IMR-90 (cell line): Measurements from ENCODE around the gene SLC23A1. TPM values are rescaled to one million over a fixed set of nuclear protein-coding genes. Genes with fewer than 3 reads are reported as not detected.
A peak's percentile ranks its signal among the peaks of the same experiment; 100 is the strongest.

Experiments used
- ATAC-seq: fragments of 200-7000 bp; cut with Tn5 transposase; 2 replicates; pipeline ENCODE4 v1.9.1; 2020; ENCODE audit warnings: low read depth, mild to moderate bottlenecking, moderate library complexity
- BruUV-seq: library from RNA; stranded (reverse); fragments of 400-500 nt; replicated peaks from 2 replicates; lab custom pipeline; 2021; lab: Mats Ljungman, UMichigan
- CTCF ChIA-PET: fragments of 300-600 bp; formaldehyde crosslinking; extraction: SDS; loops from one replicate; lab custom pipeline; 2021; ENCODE audit warnings: antibody characterized with exemption; lab: Yijun Ruan, JAX
- POLR2A ChIA-PET: fragments of 300-600 bp; sonication (Branson Sonifier 250); formaldehyde crosslinking; loops from one replicate; lab custom pipeline; 2022; ENCODE audit warnings: antibody characterized with exemption; ENCODE audit not compliant: unreplicated experiment; lab: Charles Lee
- DNase-seq: peaks from one replicate; pipeline ENCODE4 v3.0.0; 2013
- H2AFZ ChIP-seq: replicated peaks from 2 replicates; pipeline ENCODE3; 2013; ENCODE audit warnings: low read length, mild to moderate bottlenecking; ENCODE audit not compliant: poor library complexity
- H2AK5ac ChIP-seq: 2 replicates; pipeline ENCODE4 v1.6.1; 2013; ENCODE audit warnings: low read depth, low read length, inconsistent platforms
- H2AK9ac ChIP-seq: replicated peaks from 2 replicates; pipeline ENCODE3; 2013; ENCODE audit warnings: mild to moderate bottlenecking, low read depth, low read length, moderate library complexity; ENCODE audit not compliant: poor library complexity
- H2BK120ac ChIP-seq: 2 replicates; pipeline ENCODE4 v1.6.1; 2013; ENCODE audit warnings: low read depth, low read length, inconsistent platforms
- H2BK15ac ChIP-seq: 3 replicates; pipeline ENCODE4 v1.6.1; 2013; ENCODE audit warnings: low read depth, low read length, inconsistent platforms
- H2BK20ac ChIP-seq: 2 replicates; pipeline ENCODE4 v1.6.1; 2013; ENCODE audit warnings: low read depth, mild to moderate bottlenecking, inconsistent platforms, low read length, moderate library complexity
- H2BK5ac ChIP-seq: 2 replicates; pipeline ENCODE4 v1.6.1; 2013; ENCODE audit warnings: mild to moderate bottlenecking, low read depth, low read length, inconsistent platforms; ENCODE audit not compliant: poor library complexity, severe bottlenecking
- H3K14ac ChIP-seq: replicated peaks from 2 replicates; pipeline ENCODE4 v1.6.1; 2013; ENCODE audit warnings: low read depth, low read length, inconsistent platforms
- H3K18ac ChIP-seq: 2 replicates; pipeline ENCODE4 v1.6.1; 2013; ENCODE audit warnings: low read depth, low read length, control low read depth
- H3K23ac ChIP-seq: 2 replicates; pipeline ENCODE4 v1.6.1; 2013; ENCODE audit warnings: low read depth, low read length, inconsistent platforms
- H3K27ac ChIP-seq: 2 replicates; pipeline ENCODE4 v1.5.1; 2013; ENCODE audit warnings: mild to moderate bottlenecking, control low read depth, low read length; ENCODE audit not compliant: insufficient read depth
- H3K27me3 ChIP-seq: 2 replicates; pipeline ENCODE4 v1.6.1; 2013; ENCODE audit warnings: low read length; ENCODE audit not compliant: control insufficient read depth, insufficient read depth
- H3K36me3 ChIP-seq: 2 replicates; pipeline ENCODE4 v1.6.1; 2013; ENCODE audit warnings: low read length, mixed read lengths; ENCODE audit not compliant: control insufficient read depth, insufficient read depth
- H3K4ac ChIP-seq: 2 replicates; pipeline ENCODE4 v1.6.1; 2013; ENCODE audit warnings: low read depth, low read length, inconsistent platforms
- H3K4me1 ChIP-seq: 2 replicates; pipeline ENCODE4 v1.6.1; 2013; ENCODE audit warnings: low read length, mixed read lengths; ENCODE audit not compliant: control insufficient read depth, insufficient read depth
- H3K4me2 ChIP-seq: 2 replicates; pipeline ENCODE4 v1.6.1; 2013; ENCODE audit warnings: low read depth, mild to moderate bottlenecking, control low read depth, low read length, moderate library complexity
- H3K4me3 ChIP-seq: 2 replicates; pipeline ENCODE4 v1.5.1; 2013; ENCODE audit warnings: low read depth, mild to moderate bottlenecking, control low read depth, low read length, moderate library complexity; ENCODE audit not compliant: insufficient read depth
- H3K56ac ChIP-seq: 2 replicates; pipeline ENCODE4 v1.6.1; 2013; ENCODE audit warnings: low read length, inconsistent platforms; ENCODE audit not compliant: insufficient read depth; ENCODE audit errors: extremely low read depth
- H3K79me1 ChIP-seq, 2 experiments: 2 replicates each; pipeline ENCODE4 v1.6.1; 2013; ENCODE audit warnings: low read length in 2 of 2, inconsistent platforms in 1 of 2, low read depth in 1 of 2
- H3K9ac ChIP-seq: 2 replicates; pipeline ENCODE4 v1.6.1; 2013; ENCODE audit warnings: low read depth, low read length, control low read depth
- H3K9me1 ChIP-seq: 2 replicates; pipeline ENCODE4 v1.6.1; 2013; ENCODE audit warnings: low read length, inconsistent platforms; ENCODE audit not compliant: insufficient read depth
- H3K9me3 ChIP-seq: 2 replicates; pipeline ENCODE4 v1.6.1; 2013; ENCODE audit warnings: low read length; ENCODE audit not compliant: control insufficient read depth, insufficient read depth
- H4K20me1 ChIP-seq: 2 replicates; pipeline ENCODE4 v1.6.1; 2013; ENCODE audit warnings: low read length, inconsistent platforms; ENCODE audit not compliant: insufficient read depth
- H4K5ac ChIP-seq: 2 replicates; pipeline ENCODE4 v1.6.1; 2013; ENCODE audit warnings: mild to moderate bottlenecking, low read depth, low read length, control low read depth
- H4K8ac ChIP-seq, 2 experiments: 2 replicates each; pipeline ENCODE4 v1.6.1; 2013; ENCODE audit warnings: low read depth in 2 of 2, low read length in 2 of 2, control low read depth in 1 of 2, inconsistent platforms in 1 of 2
- H4K91ac ChIP-seq: 2 replicates; pipeline ENCODE4 v1.6.1; 2013; ENCODE audit warnings: low read depth, low read length, inconsistent platforms; ENCODE audit not compliant: insufficient read depth
- BHLHE40 ChIP-seq: fragments of 150-350 bp; IDR thresholded peaks from 2 replicates; pipeline ENCODE4 v1.6.1; 2016; ENCODE audit warnings: mild to moderate bottlenecking, low read depth, low read length
- CEBPB ChIP-seq: IDR thresholded peaks from 2 replicates; pipeline ENCODE4 v1.6.1; 2012; ENCODE audit warnings: low read depth, low read length, improper control_type of control experiment
- CHD1 ChIP-seq: IDR thresholded peaks from 2 replicates; pipeline ENCODE4 v1.6.1; 2012; ENCODE audit warnings: low read depth, low read length, improper control_type of control experiment
- FOS ChIP-seq: fragments of 150-350 bp; IDR thresholded peaks from 2 replicates; pipeline ENCODE4 v1.6.1; 2016; ENCODE audit warnings: low read depth, low read length
- MAFK ChIP-seq: IDR thresholded peaks from 2 replicates; pipeline ENCODE4 v1.6.1; 2012; ENCODE audit warnings: low read depth, low read length, improper control_type of control experiment
- MAZ ChIP-seq: IDR thresholded peaks from 2 replicates; pipeline ENCODE4 v1.6.1; 2012; ENCODE audit warnings: low read depth, mild to moderate bottlenecking, low read length, improper control_type of control experiment, moderate library complexity, borderline replicate concordance
- MXI1 ChIP-seq: IDR thresholded peaks from 2 replicates; pipeline ENCODE4 v1.6.1; 2012; ENCODE audit warnings: low read depth, mild to moderate bottlenecking, low read length, moderate library complexity, borderline replicate concordance
- RAD21 ChIP-seq: IDR thresholded peaks from 2 replicates; pipeline ENCODE4 v1.6.1; 2012; ENCODE audit warnings: low read length, improper control_type of control experiment
- RFX5 ChIP-seq: IDR thresholded peaks from 2 replicates; pipeline ENCODE4 v1.8.0; 2012; ENCODE audit warnings: low read depth, mild to moderate bottlenecking, low read length, moderate library complexity
- WGBS, 2 experiments: methylation state at CpG; one replicate each; pipeline versions ENCODE4 v1.1.5 to v1.1.7; 2013; ENCODE audit warnings: missing lambda C conversion rate in 2 of 2; ENCODE audit not compliant: insufficient read length in 1 of 2; ENCODE audit errors: extremely low coverage in 2 of 2; 5-methylcytosine and 5-hydroxymethylcytosine counted together
- dilution Hi-C: fragments of 300-500 bp; cut with HindIII; formaldehyde crosslinking; loops from one replicate; pipeline ENCODE4 v1.14.3; 2018; ENCODE audit warnings: low sequenced_read_pairs; ENCODE audit not compliant: unreplicated experiment
- in situ Hi-C: fragments of 300-500 bp; cut with MboI; formaldehyde crosslinking; loops from 3 replicates; pipeline ENCODE4 v1.14.3; 2019; ENCODE audit warnings: low sequenced_read_pairs, inconsistent platforms, mixed read lengths
- intact Hi-C: fragments of 100-400 bp; cut with micrococcal nuclease; formaldehyde crosslinking; loops from 2 replicates; pipeline ENCODE4 v1.10.0; 2022
- polyA plus RNA-seq, 3 experiments: library from polyadenylated mRNA; depleted of rRNA; stranded (reverse); fragments of >200 nt; gene quantifications; 2 replicates each; pipeline ENCODE4 v1.2.3, GENCODE V29; 2012; ENCODE audit warnings: low replicate concordance in 1 of 3
- total RNA-seq: library from RNA; depleted of rRNA; stranded (reverse); fragments of >200 nt; gene quantifications from 2 replicates; pipeline ENCODE4 v1.2.3, GENCODE V29; 2012
- TF ChIP-seq, protein P1 (sequence below): fragments of 150-350 bp; IDR thresholded peaks from 2 replicates; pipeline ENCODE4 v1.6.1; 2016; ENCODE audit warnings: low read depth, mild to moderate bottlenecking, low read length, moderate library complexity, borderline replicate concordance
- TF ChIP-seq, protein P2 (sequence below): conservative IDR thresholded peaks from 2 replicates; pipeline ENCODE4 v1.5.1; 2012; ENCODE audit warnings: mild to moderate bottlenecking, low read depth, low read length, improper control_type of control experiment

Gene SLC23A1
- total and polyA plus RNA-seq, 2 of the 4 experiments (the other 2 are of a cell fraction): not detected

DNA sequence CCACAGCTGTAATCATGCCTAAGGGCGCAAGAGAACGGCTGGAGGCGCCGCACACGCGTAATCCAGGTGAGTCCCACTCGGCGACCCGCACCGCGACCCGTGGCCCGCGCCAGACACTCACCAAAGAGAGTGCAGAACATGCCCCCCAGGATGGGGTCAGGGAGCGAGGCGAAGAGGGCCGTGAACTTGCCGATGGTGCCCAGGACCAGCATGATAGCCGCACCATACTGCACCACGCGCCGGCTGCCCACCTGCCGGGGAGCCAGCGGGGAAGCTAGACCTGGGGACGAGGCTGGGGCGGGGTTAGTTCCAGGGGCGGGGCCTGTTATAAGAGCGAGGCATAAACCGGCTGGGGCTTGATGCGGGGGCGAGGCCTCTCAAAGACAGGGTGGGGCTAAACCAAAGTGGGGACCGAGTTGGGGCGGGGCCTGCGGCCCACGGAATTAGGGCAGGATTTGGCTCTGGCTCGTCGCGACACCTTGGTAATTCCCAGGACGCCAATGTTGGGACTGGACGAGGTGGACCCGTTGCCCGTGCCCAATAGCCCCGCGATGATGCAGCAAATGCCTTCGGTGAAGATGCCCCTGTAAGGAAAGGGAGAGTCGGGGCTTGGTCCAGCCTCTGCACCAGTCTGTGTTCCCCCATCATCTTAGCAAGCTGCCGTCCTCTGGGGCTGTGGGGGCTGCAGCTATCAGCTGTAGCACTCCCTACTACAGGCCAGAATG lies 4.8 kb downstream of the SLC23A1 start:
- peaks cover 7% of the 10 kb centered on the region; the same call in 1 of the 2 replicates for H4K20me1 ChIP-seq
- TF ChIP-seq, protein P1, sequence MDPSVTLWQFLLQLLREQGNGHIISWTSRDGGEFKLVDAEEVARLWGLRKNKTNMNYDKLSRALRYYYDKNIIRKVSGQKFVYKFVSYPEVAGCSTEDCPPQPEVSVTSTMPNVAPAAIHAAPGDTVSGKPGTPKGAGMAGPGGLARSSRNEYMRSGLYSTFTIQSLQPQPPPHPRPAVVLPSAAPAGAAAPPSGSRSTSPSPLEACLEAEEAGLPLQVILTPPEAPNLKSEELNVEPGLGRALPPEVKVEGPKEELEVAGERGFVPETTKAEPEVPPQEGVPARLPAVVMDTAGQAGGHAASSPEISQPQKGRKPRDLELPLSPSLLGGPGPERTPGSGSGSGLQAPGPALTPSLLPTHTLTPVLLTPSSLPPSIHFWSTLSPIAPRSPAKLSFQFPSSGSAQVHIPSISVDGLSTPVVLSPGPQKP: no peak
- TF ChIP-seq, protein P2, sequence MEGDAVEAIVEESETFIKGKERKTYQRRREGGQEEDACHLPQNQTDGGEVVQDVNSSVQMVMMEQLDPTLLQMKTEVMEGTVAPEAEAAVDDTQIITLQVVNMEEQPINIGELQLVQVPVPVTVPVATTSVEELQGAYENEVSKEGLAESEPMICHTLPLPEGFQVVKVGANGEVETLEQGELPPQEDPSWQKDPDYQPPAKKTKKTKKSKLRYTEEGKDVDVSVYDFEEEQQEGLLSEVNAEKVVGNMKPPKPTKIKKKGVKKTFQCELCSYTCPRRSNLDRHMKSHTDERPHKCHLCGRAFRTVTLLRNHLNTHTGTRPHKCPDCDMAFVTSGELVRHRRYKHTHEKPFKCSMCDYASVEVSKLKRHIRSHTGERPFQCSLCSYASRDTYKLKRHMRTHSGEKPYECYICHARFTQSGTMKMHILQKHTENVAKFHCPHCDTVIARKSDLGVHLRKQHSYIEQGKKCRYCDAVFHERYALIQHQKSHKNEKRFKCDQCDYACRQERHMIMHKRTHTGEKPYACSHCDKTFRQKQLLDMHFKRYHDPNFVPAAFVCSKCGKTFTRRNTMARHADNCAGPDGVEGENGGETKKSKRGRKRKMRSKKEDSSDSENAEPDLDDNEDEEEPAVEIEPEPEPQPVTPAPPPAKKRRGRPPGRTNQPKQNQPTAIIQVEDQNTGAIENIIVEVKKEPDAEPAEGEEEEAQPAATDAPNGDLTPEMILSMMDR: no peak
- TF ChIP-seq FOS (no peak), RFX5 (no peak), RAD21 (no peak), MXI1 (no peak), MAFK (no peak), MAZ (no peak), CEBPB (no peak), BHLHE40 (no peak), CHD1 (no peak)
- no peak overlapping the region for H2BK120ac ChIP-seq
- no peak overlapping the region for H2BK5ac ChIP-seq
- no peak overlapping the region for H4K8ac ChIP-seq
- in situ Hi-C loops: no loop called here
- peak overlapping the region; percentile 33 for H2AFZ ChIP-seq
- no peak overlapping the region for H4K91ac ChIP-seq
- H2AK9ac ChIP-seq: no peak overlapping the region
- ChIA-PET CTCF (no interaction called here), POLR2A (no interaction called here)
- dilution Hi-C loops: no loop called here
- peaks cover 5% of the 10 kb centered on the region; the same call in 1 of the 2 replicates for H3K4me1 ChIP-seq
- H2AK5ac ChIP-seq: no peak overlapping the region
- peaks cover 0 to 8% of the 10 kb centered on the region in 2 experiments; a peak in 2 of 4 replicates for H3K79me1 ChIP-seq
- intact Hi-C loops: no loop called here
- no peaks in the 10 kb centered on the region for H3K9me3 ChIP-seq
- H3K4ac ChIP-seq: no peak overlapping the region
- H3K4me2 ChIP-seq: no peak overlapping the region
- 66% methylated on average over 23 of the region's 47 CpGs; no CpG with 5 or more reads in 1 of the 2 experiments for WGBS, 2 experiments
- peaks cover 17% of the 10 kb centered on the region; the same call in 1 of the 2 replicates for H3K36me3 ChIP-seq
- DNase-seq (no peak), ATAC-seq (no peak)
- H3K27me3 ChIP-seq: no peaks in the 10 kb centered on the region
- no peak overlapping the region for H2BK15ac ChIP-seq
- H3K9me1 ChIP-seq: peaks cover 15% of the 10 kb centered on the region
- no peak overlapping the region for H4K5ac ChIP-seq
- H3K23ac ChIP-seq: no peak overlapping the region
- H3K18ac ChIP-seq: no peak overlapping the region
- BruUV-seq: no TSS peak
- no peak overlapping the region for H3K56ac ChIP-seq
- H3K14ac ChIP-seq: no peak overlapping the region
- H3K4me3 ChIP-seq: no peak overlapping the region
- no peak overlapping the region for H3K27ac ChIP-seq
- no peak overlapping the region for H3K9ac ChIP-seq
- no peak overlapping the region for H2BK20ac ChIP-seq
